GM12878 (cell line): ENCODE results near the gene MIAT. TPM values are rescaled to one million over a fixed set of nuclear protein-coding genes. Genes with fewer than 3 reads are reported as not detected.
A peak's percentile ranks its signal among the peaks of the same experiment; 100 is the strongest.

Experiments
- ATF2 ChIP-seq: IDR thresholded peaks from 2 replicates; pipeline ENCODE4 v1.6.1; 2012; ENCODE audit warnings: low read length, inconsistent platforms
- DPF2 ChIP-seq: fragments of 450-650 bp; IDR thresholded peaks from 2 replicates; pipeline ENCODE4 v1.6.1; 2017; ENCODE audit warnings: mild to moderate bottlenecking
- E4F1 ChIP-seq: fragments of 450-650 bp; IDR thresholded peaks from 2 replicates; pipeline ENCODE4 v1.6.1; 2018; ENCODE audit warnings: borderline replicate concordance, mild to moderate bottlenecking; ENCODE audit not compliant: partially characterized antibody
- EED ChIP-seq: sonication (generic); IDR thresholded peaks from 2 replicates; pipeline ENCODE4 v1.6.1; 2016; ENCODE audit warnings: antibody characterized with exemption, low read depth
- EGR1 ChIP-seq, 2 experiments: IDR thresholded peaks; 1 replicate in 1 of 2; 2 replicates in 1 of 2; pipeline ENCODE4 v1.6.1; 2011 to 2012; ENCODE audit warnings: low read depth in 2 of 2, low read length in 2 of 2, borderline replicate concordance in 1 of 2, mild to moderate bottlenecking in 1 of 2, moderate library complexity in 1 of 2
- EP300 ChIP-seq, 2 experiments: fragments of 150-350 bp in 1 of 2; IDR thresholded peaks; 2 replicates each; pipeline ENCODE4 v1.6.1; 2011 to 2012; ENCODE audit warnings: low read depth in 2 of 2, low read length in 2 of 2, borderline replicate concordance in 1 of 2, improper control_type of control experiment in 1 of 2, inconsistent platforms in 1 of 2; ENCODE audit not compliant: control insufficient read depth in 1 of 2
- EZH2 ChIP-seq: IDR thresholded peaks from 2 replicates; pipeline ENCODE4 v1.6.1; 2012; ENCODE audit warnings: low read depth, mild to moderate bottlenecking, control low read depth, inconsistent platforms, low read length, borderline replicate concordance; ENCODE audit not compliant: control insufficient read depth
- HDAC2 ChIP-seq: fragments of 200-600 bp; sonication (generic); IDR thresholded peaks from 2 replicates; pipeline ENCODE4 v1.6.1; 2017
- IRF4 ChIP-seq: IDR thresholded peaks from 2 replicates; pipeline ENCODE4 v1.6.1; 2011; ENCODE audit warnings: low read depth, low read length
- MTA2 ChIP-seq: fragments of 450-650 bp; IDR thresholded peaks from 2 replicates; pipeline ENCODE4 v1.6.1; 2016; ENCODE audit warnings: low read depth, mild to moderate bottlenecking, moderate library complexity
- PML ChIP-seq: IDR thresholded peaks from 2 replicates; pipeline ENCODE4 v1.6.1; 2012; ENCODE audit warnings: low read length, inconsistent platforms
- RELB ChIP-seq: fragments of 450-650 bp; IDR thresholded peaks from 2 replicates; pipeline ENCODE4 v1.6.1; 2017; ENCODE audit warnings: low read depth, mild to moderate bottlenecking, moderate library complexity
- SMAD1 ChIP-seq: fragments of 450-650 bp; IDR thresholded peaks from 2 replicates; pipeline ENCODE4 v1.6.1; 2018; ENCODE audit warnings: mild to moderate bottlenecking, low read depth; ENCODE audit not compliant: partially characterized antibody
- SUPT20H ChIP-seq: IDR thresholded peaks from 2 replicates; pipeline ENCODE4 v1.6.1; 2011; ENCODE audit warnings: low read depth, mild to moderate bottlenecking, low read length, moderate library complexity, borderline replicate concordance; ENCODE audit not compliant: control insufficient read depth
- TARDBP ChIP-seq: IDR thresholded peaks from 2 replicates; pipeline ENCODE4 v1.6.1; 2016; ENCODE audit warnings: borderline replicate concordance
- TBL1XR1 ChIP-seq: IDR thresholded peaks from 2 replicates; pipeline ENCODE4 v1.6.1; 2012; ENCODE audit warnings: low read depth, low read length, improper control_type of control experiment
- YY1 ChIP-seq: IDR thresholded peaks from 2 replicates; pipeline ENCODE4 v1.6.1; 2011; ENCODE audit warnings: low read depth, mild to moderate bottlenecking, low read length
- ZNF207 ChIP-seq: fragments of 450-650 bp; IDR thresholded peaks from 2 replicates; pipeline ENCODE4 v1.6.1; 2014; ENCODE audit warnings: antibody characterized with exemption, mild to moderate bottlenecking, borderline replicate concordance
- ZNF592 ChIP-seq: fragments of 450-650 bp; IDR thresholded peaks from 2 replicates; pipeline ENCODE4 v1.6.1; 2017; ENCODE audit warnings: mild to moderate bottlenecking, moderate library complexity
- polyA plus RNA-seq, 11 experiments: library from polyadenylated mRNA; depleted of rRNA in 4 of 11; unstranded in 6 of 11; stranded (reverse) in 5 of 11; fragments of >200 nt; fragmentation: Nextera tagmentation in 4 of 11; fragmentation: Illumina TruSeq in 1 of 11; extraction: Ambion mirVana in 4 of 11; extraction: Trizol in 1 of 11; gene quantifications; 1 replicate in 1 of 11; 2 replicates in 10 of 11; pipeline versions ENCODE4 v1.2.1 to v1.2.3, GENCODE V29; 2011 to 2016; ENCODE audit warnings: inconsistent platforms in 2 of 11, missing spikeins in 2 of 11, low read depth in 1 of 11
- total RNA-seq, 4 experiments: library from RNA; depleted of rRNA in 3 of 4; stranded (reverse); fragments of >200 nt in 3 of 4; fragmentation: Illumina TruSeq in 1 of 4; extraction: Trizol in 1 of 4; gene quantifications; 2 replicates each; pipeline versions ENCODE4 v1.2.1 to v1.2.3, GENCODE V29; 2013 to 2021

The MIAT gene
- total and polyA plus RNA-seq, 10 of the 15 experiments (the other 5 are each of a cell fraction or from before 2014, with no cell fraction given), result 0.39 to 13.7 (median 4.6) TPM

- TF ChIP-seq ZNF592 (no peak; the same call in 1 of the 2 replicates), ATF2 (peak; percentile 35; the same call in 1 of the 2 replicates), SUPT20H (no peak), EGR1 (IDR thresholded peaks at IDR 0.05; ENCODE audit: borderline replicate concordance in 1 of 2, low read depth in 2 of 2, low read length in 2 of 2) (peak in 1 of 2 experiments; percentile 34; a peak in 2 of 3 replicates), PML (peak; percentile 91), TBL1XR1 (peak; percentile 35), DPF2 (no peak), EP300 (IDR thresholded peaks at IDR 0.05; ENCODE audit: borderline replicate concordance in 1 of 2, control insufficient read depth in 1 of 2, low read depth in 2 of 2, low read length in 2 of 2) (no peak), EED (peak; percentile 77), HDAC2 (no peak), RELB (peak; percentile 86), EZH2 (no peak), TARDBP (no peak), E4F1 (peak; percentile 45), MTA2 (0 out of 2 replicates have a peak, but pooled peaks have one; percentile 12), YY1 (no peak), SMAD1 (peak; percentile 41), ZNF207 (0 out of 2 replicates have a peak, but pooled peaks have one; percentile 1), IRF4 (0 out of 2 replicates have a peak, but pooled peaks have one; percentile 15)
These were observed 15.4 kb downstream of the MIAT start (continued) for GRCh38 chr22:26672590-26673468.
